HEK293 (cell line): ENCODE measurements around the gene IL1RN.

ENCODE experiments used
- BCL11A ChIP-seq: fragments of 450-650 bp; formaldehyde crosslinking; IDR thresholded peaks from 2 replicates; pipeline ENCODE4 v1.5.1; 2016; ENCODE audit warnings: low read depth, missing biosample characterization, missing genetic modification characterization
- CTCF ChIP-seq: fragments of 450-650 bp; formaldehyde crosslinking; IDR thresholded peaks from 2 replicates; pipeline ENCODE4 v1.5.1; 2016; ENCODE audit warnings: missing biosample characterization, missing genetic modification characterization
- MZF1 ChIP-seq: fragments of 450-650 bp; formaldehyde crosslinking; IDR thresholded peaks from 2 replicates; pipeline ENCODE4 v1.5.1; 2017; ENCODE audit warnings: missing biosample characterization, missing genetic modification characterization, borderline replicate concordance
- TCF7L2 ChIP-seq: IDR thresholded peaks from 2 replicates; pipeline ENCODE4 v1.6.1; 2011; ENCODE audit warnings: low read depth, mild to moderate bottlenecking, inconsistent platforms, low read length, moderate library complexity, borderline replicate concordance

- no peak for TF ChIP-seq CTCF (tag by site-specific recombination)
- TF ChIP-seq TCF7L2 = no peak
- no peak for TF ChIP-seq BCL11A (tag by site-specific recombination)
- TF ChIP-seq MZF1 (tag by site-specific recombination) = no peak
Observed at GRCh38 chr2:113111121-113111520, 16.3 kb upstream of the IL1RN start.
